CD4-positive, alpha-beta T cell (primary cell): ENCODE data around the gene KIAA1328. TPM values are rescaled to one million over a fixed set of nuclear protein-coding genes. Genes with fewer than 3 reads are reported as not detected.

Experiments used
- ATAC-seq: fragments of 200-7000 bp; cut with Tn5 transposase; one replicate; pipeline ENCODE4 v1.10.0; 2022; ENCODE audit warnings: mild to moderate bottlenecking; ENCODE audit not compliant: poor library complexity
- CTCF ChIA-PET: fragments of 350-600 bp; sonication (Branson Sonifier 250); formaldehyde crosslinking; loops from one replicate; lab custom pipeline; 2021; ENCODE audit warnings: antibody characterized with exemption, inconsistent platforms; lab: Charles Lee
- POLR2A ChIA-PET: fragments of 350-600 bp; sonication (Branson Sonifier 250); formaldehyde crosslinking; loops from one replicate; lab custom pipeline; 2021; ENCODE audit warnings: antibody characterized with exemption, inconsistent platforms; lab: Charles Lee
- DNase-seq, 14 experiments: peaks; one replicate each; pipeline ENCODE4 v3.0.0-alpha.2; 2013 to 2020; ENCODE audit warnings: mixed read lengths in 2 of 14
- H3K27ac ChIP-seq, 2 donors: one replicate each; pipeline versions ENCODE4 v1.5.1 to v1.7.0; 2013; ENCODE audit warnings: low read length in 2 of 2, low read depth in 1 of 2, mild to moderate bottlenecking in 1 of 2
- H3K27me3 ChIP-seq, 2 experiments: 1 replicate in 1 of 2; 2 replicates in 1 of 2; pipeline versions ENCODE4 v1.6.1 to v1.7.0; 2013; ENCODE audit warnings: low read length in 2 of 2, control low read depth in 1 of 2, mild to moderate bottlenecking in 1 of 2, moderate library complexity in 1 of 2; ENCODE audit not compliant: insufficient read depth in 2 of 2, control insufficient read depth in 1 of 2
- H3K36me3 ChIP-seq: one replicate; pipeline ENCODE4 v1.6.1; 2013; ENCODE audit warnings: low read length, control low read depth; ENCODE audit not compliant: insufficient read depth
- H3K4me1 ChIP-seq: one replicate; pipeline ENCODE4 v1.6.1; 2013; ENCODE audit warnings: low read length, control low read depth; ENCODE audit not compliant: insufficient read depth
- H3K4me3 ChIP-seq: one replicate; pipeline ENCODE4 v1.5.1; 2013; ENCODE audit warnings: mild to moderate bottlenecking, low read length, moderate library complexity
- H3K9me3 ChIP-seq, 2 experiments: 1 replicate in 1 of 2; 2 replicates in 1 of 2; pipeline versions ENCODE4 v1.6.1 to v1.7.0; 2013; ENCODE audit warnings: low read length in 2 of 2, mild to moderate bottlenecking in 2 of 2, control low read depth in 1 of 2, moderate library complexity in 1 of 2; ENCODE audit not compliant: control insufficient read depth in 1 of 2, insufficient read depth in 1 of 2
- H3K27ac Mint-ChIP-seq: one replicate; pipeline ENCODE4 v1.8.0; 2020; ENCODE audit warnings: mixed read lengths
- H3K27me3 Mint-ChIP-seq: one replicate; pipeline ENCODE4 v1.8.0; 2021; ENCODE audit warnings: mixed read lengths
- H3K36me3 Mint-ChIP-seq: one replicate; pipeline ENCODE4 v1.8.0; 2021; ENCODE audit warnings: low read depth, mixed read lengths
- H3K4me1 Mint-ChIP-seq: one replicate; pipeline ENCODE4 v1.8.0; 2021; ENCODE audit warnings: low read depth, mixed read lengths
- H3K4me3 Mint-ChIP-seq: one replicate; pipeline ENCODE4 v1.8.0; 2020; ENCODE audit warnings: mild to moderate bottlenecking, mixed read lengths
- H3K9me3 Mint-ChIP-seq: one replicate; pipeline ENCODE4 v1.8.0; 2020; ENCODE audit warnings: mixed read lengths
- intact Hi-C, 2 experiments: fragments of 100-400 bp; cut with DNase I in 1 of 2; cut with micrococcal nuclease in 1 of 2; formaldehyde crosslinking; loops; one replicate each; pipeline versions ENCODE4 v1.15.1 to v1.9.0; 2023 to 2025; cut with DNase I, micrococcal nuclease
- total RNA-seq, 174 experiments: library from RNA in 2 of 174; stranded (reverse) in 2 of 174; gene quantifications; one replicate each; pipeline ENCODE4 v1.2.3 and lab custom pipeline; 2021 to 2026
- TF ChIP-seq, protein P1 (sequence below): fragments of 200-600 bp; IDR thresholded peaks from one replicate; pipeline ENCODE4 v1.8.0; 2022; ENCODE audit warnings: antibody characterized with exemption, mild to moderate bottlenecking

Gene KIAA1328
- total RNA-seq, 2 experiments from 2014 or later: 8.7 to 9.4 TPM

DNA sequence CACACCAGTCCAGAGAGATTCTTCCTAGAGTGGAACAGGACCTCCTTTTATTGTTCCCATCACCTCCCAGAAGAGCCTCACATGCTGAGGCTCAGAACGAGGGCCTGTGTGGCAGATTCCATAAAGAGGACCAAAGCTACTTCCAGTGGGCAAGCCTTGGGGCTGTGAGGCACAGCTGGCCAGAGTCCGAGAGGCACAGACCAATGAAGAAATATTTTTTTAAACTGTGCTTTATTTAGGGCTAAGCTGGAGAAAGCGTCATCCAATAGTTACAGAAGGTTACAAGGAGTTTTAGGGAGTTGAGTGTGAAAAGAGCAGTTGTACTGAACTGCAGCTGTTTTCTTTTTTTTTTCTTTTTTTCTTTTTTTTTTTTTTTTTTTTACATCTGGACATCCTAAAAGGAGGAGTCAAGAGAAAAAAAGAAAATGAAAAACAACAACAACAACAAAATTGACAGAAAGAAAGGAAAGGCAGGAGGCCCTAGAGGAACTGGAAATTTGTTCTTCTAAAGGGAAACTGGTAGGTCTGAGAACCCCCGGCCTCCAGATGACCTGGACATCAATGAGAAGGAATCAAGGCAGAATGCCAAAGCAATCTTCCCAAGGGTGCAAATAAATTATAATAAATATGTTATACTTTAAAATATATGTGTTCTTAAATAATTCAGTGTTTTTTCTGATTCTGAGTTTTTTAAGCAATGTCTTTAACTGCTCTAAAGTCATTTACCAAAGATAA is 414.1 kb downstream of the KIAA1328 start:
- Mint-ChIP-seq H3K27me3 (peaks cover 60% of the 10 kb centered on the region), H3K27ac (no peak overlapping the region), H3K4me1 (no peaks in the 10 kb centered on the region), H3K9me3 (no peaks in the 10 kb centered on the region), H3K36me3 (no peaks in the 10 kb centered on the region), H3K4me3 (no peak overlapping the region)
- intact Hi-C loops: no loop called here
- no peak overlapping the region for H3K4me3 ChIP-seq
- H3K4me1 ChIP-seq: no peaks in the 10 kb centered on the region
- ATAC-seq: no peak
- no peak for DNase-seq
- CTCF ChIA-PET: no interaction called here
- TF ChIP-seq, protein P1, sequence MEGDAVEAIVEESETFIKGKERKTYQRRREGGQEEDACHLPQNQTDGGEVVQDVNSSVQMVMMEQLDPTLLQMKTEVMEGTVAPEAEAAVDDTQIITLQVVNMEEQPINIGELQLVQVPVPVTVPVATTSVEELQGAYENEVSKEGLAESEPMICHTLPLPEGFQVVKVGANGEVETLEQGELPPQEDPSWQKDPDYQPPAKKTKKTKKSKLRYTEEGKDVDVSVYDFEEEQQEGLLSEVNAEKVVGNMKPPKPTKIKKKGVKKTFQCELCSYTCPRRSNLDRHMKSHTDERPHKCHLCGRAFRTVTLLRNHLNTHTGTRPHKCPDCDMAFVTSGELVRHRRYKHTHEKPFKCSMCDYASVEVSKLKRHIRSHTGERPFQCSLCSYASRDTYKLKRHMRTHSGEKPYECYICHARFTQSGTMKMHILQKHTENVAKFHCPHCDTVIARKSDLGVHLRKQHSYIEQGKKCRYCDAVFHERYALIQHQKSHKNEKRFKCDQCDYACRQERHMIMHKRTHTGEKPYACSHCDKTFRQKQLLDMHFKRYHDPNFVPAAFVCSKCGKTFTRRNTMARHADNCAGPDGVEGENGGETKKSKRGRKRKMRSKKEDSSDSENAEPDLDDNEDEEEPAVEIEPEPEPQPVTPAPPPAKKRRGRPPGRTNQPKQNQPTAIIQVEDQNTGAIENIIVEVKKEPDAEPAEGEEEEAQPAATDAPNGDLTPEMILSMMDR: no peak
- H3K36me3 ChIP-seq: no peaks in the 10 kb centered on the region
- peaks cover 21 to 26% of the 10 kb centered on the region in 2 experiments for H3K27me3 ChIP-seq
- H3K27ac ChIP-seq: no peak overlapping the region
- H3K9me3 ChIP-seq: peaks cover 0 to 10% of the 10 kb centered on the region in 2 experiments
- POLR2A ChIA-PET: no interaction called here

DNA sequence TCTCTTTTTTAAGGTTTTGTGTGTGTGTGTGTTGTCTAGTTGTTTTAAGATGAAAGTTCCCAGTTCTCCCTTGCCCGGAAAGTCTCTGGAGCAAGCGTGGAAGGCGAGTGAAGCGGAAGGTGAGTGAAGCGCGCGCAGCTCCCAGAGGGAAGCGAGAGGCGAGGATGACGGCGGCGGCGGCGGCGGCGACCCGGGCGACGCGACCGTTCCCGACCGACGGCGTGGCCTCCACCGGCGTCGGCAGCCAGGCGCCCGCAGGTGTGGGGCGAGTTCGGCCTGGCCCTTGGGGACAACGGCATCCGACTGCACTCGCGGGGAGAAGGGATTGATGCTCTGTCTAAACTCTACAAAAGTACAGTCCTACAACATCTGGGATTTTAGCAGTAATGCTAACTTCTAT is 414.8 kb downstream of the KIAA1328 start:
- peaks cover 58% of the 10 kb centered on the region for H3K27me3 Mint-ChIP-seq
- no peaks in the 10 kb centered on the region for H3K36me3 ChIP-seq
- no peak overlapping the region for H3K27ac Mint-ChIP-seq
- no peak overlapping the region for H3K4me3 ChIP-seq
- H3K27ac ChIP-seq: no peak overlapping the region
- TF ChIP-seq, protein P1: no peak
- no peak for ATAC-seq
- no peaks in the 10 kb centered on the region for H3K9me3 Mint-ChIP-seq
- ChIA-PET POLR2A (no interaction called here), CTCF (no interaction called here)
- DNase-seq: no peak
- H3K4me3 Mint-ChIP-seq: no peak overlapping the region
- intact Hi-C loops: no loop called here
- no peaks in the 10 kb centered on the region for H3K4me1 Mint-ChIP-seq
- peaks cover 21 to 26% of the 10 kb centered on the region in 2 experiments for H3K27me3 ChIP-seq
- H3K9me3 ChIP-seq: peaks cover 0 to 18% of the 10 kb centered on the region in 2 experiments
- no peaks in the 10 kb centered on the region for H3K4me1 ChIP-seq
- H3K36me3 Mint-ChIP-seq: no peaks in the 10 kb centered on the region

DNA sequence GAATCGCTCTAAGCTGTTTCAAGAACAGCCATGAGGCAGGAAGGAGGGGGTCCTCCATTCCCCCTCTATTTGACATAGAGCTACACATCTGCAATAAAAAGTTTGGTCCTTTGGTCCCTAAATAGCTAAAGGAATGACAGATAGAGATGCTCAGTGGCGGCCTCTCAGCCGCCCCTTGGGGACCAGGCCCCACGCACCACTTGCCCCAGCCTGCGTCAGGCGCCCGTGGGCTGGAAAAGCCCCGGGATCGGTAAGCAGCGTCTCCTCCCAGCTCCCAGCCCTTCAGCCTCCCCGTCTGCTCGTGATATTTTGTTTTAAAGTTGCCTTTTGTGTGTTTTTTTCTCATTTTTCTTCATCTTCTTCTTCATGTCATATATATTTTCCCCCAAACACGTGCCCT is 415.7 kb downstream of the KIAA1328 start:
- Histone ChIP-seq H3K4me3 (no peak overlapping the region), H3K9me3 (peaks cover 0 to 26% of the 10 kb centered on the region in 2 experiments), H3K36me3 (no peaks in the 10 kb centered on the region), H3K27ac (no peak overlapping the region), H3K4me1 (no peaks in the 10 kb centered on the region), H3K27me3 (peaks cover 21 to 27% of the 10 kb centered on the region in 2 experiments)
- H3K9me3 Mint-ChIP-seq: no peaks in the 10 kb centered on the region
- no peak for DNase-seq
- no peaks in the 10 kb centered on the region for H3K4me1 Mint-ChIP-seq
- ChIA-PET CTCF (no interaction called here), POLR2A (no interaction called here)
- peaks cover 55% of the 10 kb centered on the region for H3K27me3 Mint-ChIP-seq
- H3K4me3 Mint-ChIP-seq: no peak overlapping the region
- TF ChIP-seq, protein P1: no peak
- H3K27ac Mint-ChIP-seq: no peak overlapping the region
- ATAC-seq: no peak
- no peaks in the 10 kb centered on the region for H3K36me3 Mint-ChIP-seq
- intact Hi-C loops: no loop called here
